HEK293T (cell line): ENCODE measurements around the gene RAC2.

ENCODE experiments used
- BHLHE40 ChIP-seq: fragments of 450-650 bp; IDR thresholded peaks from 2 replicates; pipeline ENCODE4 v1.6.1; 2016; ENCODE audit warnings: mild to moderate bottlenecking, moderate library complexity, borderline replicate concordance
- FOXA1 ChIP-seq: fragments of 450-650 bp; IDR thresholded peaks from 2 replicates; pipeline ENCODE4 v1.6.1; 2016; ENCODE audit warnings: mild to moderate bottlenecking
- FOXK2 ChIP-seq: fragments of 450-650 bp; IDR thresholded peaks from 2 replicates; pipeline ENCODE4 v1.6.1; 2016; ENCODE audit warnings: mild to moderate bottlenecking
- LEF1 ChIP-seq: fragments of 450-650 bp; IDR thresholded peaks from 2 replicates; pipeline ENCODE4 v1.6.1; 2017; ENCODE audit warnings: mild to moderate bottlenecking, borderline replicate concordance
- NFRKB ChIP-seq: fragments of 450-650 bp; IDR thresholded peaks from 2 replicates; pipeline ENCODE4 v1.6.1; 2016; ENCODE audit warnings: mild to moderate bottlenecking, moderate library complexity
- SP1 ChIP-seq: fragments of 450-650 bp; IDR thresholded peaks from 2 replicates; pipeline ENCODE4 v1.6.1; 2017
- ZNF384 ChIP-seq: fragments of 450-650 bp; IDR thresholded peaks from 2 replicates; pipeline ENCODE4 v1.6.1; 2016
- TF ChIP-seq, protein P1 (sequence below): fragments of 450-650 bp; IDR thresholded peaks from 2 replicates; pipeline ENCODE4 v1.6.1; 2016

DNA sequence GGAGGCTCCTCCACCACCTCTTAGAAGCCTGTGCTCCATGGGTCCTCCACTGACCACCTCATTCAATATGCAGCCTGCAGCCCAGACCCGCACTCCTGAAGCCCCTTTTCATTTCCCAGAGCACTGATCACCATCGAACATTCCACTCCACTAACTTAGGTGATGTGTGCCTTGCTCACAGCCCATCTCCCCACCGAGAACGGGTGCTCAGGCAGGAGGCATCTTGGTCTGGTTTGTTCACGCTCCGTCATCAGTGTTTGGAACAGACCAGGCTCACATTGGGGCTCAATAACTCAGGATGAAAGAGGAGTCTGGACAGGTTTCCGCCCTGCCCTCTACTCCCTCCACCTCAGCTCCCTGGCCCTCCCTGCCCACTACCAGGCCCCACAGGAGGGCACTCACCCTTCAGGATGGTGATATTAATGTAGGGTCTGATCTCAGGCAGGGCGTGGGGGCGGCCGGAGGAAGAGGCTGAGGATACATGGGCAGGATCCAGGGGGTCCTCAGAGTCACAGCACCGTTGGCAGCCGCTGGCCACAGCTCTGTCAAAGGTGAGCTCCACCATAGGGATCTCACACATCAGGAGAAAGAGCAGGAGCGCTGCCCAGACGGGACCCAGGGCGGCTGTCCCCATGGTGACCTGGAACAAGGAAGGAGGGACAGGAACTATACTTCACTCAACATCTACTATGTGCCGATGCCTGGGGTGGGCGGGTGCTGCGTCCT is 59.1 kb downstream of the RAC2 start:
- TF ChIP-seq SP1 (no peak), NFRKB (no peak), FOXA1 (no peak), FOXK2 (no peak), BHLHE40 (no peak), LEF1 (no peak), ZNF384 (no peak)
- TF ChIP-seq, protein P1, sequence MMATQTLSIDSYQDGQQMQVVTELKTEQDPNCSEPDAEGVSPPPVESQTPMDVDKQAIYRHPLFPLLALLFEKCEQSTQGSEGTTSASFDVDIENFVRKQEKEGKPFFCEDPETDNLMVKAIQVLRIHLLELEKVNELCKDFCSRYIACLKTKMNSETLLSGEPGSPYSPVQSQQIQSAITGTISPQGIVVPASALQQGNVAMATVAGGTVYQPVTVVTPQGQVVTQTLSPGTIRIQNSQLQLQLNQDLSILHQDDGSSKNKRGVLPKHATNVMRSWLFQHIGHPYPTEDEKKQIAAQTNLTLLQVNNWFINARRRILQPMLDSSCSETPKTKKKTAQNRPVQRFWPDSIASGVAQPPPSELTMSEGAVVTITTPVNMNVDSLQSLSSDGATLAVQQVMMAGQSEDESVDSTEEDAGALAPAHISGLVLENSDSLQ: no peak
